Left forelimb (tissue), 1 donor: Measurements from ENCODE around the gene SIGLEC8.
"Not testable (repeated sequence)": the region's sequence is repeated elsewhere in the genome, so short reads cannot be mapped to it uniquely, and the experiment has no call there.

ENCODE experiments used
- DNase-seq: peaks from one replicate; pipeline ENCODE4 v3.0.0-alpha.2; 2018; ENCODE audit warnings: low spot score

The SIGLEC8 gene

DNA sequence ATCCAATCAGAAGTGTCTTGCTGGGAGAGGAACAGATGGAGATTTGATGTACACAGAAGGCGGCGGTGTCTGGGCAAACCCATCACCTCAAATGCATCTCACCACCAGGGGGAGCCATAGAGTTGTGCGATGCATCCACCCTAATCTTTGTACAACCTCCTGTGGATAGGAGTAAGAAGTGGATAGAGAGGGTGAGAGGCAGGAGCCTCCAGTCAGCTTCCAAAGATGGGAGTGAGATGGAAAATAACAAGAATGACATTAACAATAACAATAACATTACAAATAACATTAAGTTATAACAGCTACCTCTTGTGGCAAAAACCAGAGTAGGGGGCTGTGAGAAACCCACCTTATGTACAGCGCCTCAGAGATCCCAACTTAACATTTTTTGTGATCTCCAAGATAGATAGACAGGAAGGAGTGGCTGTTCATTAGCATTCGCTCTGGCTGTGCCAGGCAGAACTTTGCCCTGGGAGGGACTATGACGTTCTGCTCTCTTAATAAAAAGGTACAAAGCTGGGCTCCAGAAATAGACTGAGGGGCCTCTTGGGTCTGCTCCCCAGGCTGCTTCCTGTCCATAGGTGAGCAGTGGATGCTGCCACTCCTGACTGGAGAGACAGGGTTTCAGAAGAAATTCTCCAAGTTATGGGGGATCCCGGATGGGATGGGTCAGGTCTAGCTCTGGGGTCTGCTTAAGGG, 14.9 kb upstream of the SIGLEC8 start:
- DNase-seq = no peak

DNA sequence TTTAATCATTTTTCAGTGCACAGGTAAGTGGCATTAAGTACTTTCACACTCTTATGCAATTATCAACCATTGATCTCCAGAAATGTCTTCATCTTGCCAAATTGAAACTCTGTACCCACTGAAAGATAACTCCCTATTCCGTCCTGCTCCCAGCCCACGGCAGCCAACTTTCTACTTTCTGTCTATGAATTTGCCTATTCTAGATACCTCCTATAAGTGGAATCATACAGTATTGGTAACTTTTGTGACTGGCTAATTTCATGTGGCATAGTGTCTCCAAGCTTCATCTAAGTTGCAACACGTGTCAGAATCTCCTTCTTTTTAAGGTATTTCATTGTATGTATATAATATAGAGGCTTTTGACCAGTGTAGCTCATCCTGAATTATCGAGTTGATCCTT, 14.4 kb upstream of the SIGLEC8 start:
- no peak for DNase-seq

DNA sequence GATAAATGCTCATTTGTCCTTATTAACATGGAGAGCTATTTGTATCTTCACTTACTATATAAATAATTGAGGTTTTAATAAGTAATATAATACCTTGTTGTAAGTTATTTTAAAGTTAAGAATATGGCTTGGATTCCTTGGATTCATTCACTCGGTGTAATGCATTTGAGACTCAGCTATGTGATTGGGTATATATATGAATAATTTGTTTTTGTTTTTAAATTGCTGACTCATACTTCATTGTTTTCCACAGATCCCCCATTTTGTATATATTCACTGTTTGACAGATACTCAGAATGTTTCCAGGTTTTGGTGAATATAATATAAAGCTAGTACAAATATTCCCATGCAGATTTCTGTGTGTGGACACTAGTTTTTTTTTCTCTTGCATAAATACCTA, 13.3 kb upstream of the SIGLEC8 start:
- no peak for DNase-seq

- no peak for DNase-seq
Observed at GRCh38 chr19:51470966-51471365, 12.7 kb upstream of the SIGLEC8 start.

GRCh38 chr19:51469629-51470028, 11.4 kb upstream of the SIGLEC8 start:
- DNase-seq = no peak

DNA sequence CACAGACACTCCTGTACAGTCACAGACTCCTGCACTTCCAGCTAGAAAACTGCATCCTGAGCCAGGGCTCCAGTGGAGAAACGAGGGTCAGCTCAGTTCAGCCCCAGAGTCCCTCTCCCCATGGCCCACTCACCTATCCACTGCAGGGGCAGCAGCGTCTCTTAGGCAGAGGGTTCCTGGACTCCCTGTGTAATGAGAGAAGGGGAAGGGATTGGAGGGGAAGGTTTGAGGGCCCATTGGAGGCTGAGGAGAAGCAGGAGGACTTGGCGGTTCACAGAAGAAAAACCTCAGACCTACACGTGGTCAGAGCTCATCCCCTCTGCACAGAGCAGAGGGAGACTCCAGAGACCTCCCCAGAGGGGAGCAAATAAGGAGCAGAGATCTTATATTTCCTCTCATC, 10.9 kb upstream of the SIGLEC8 start:
- no peak for DNase-seq

DNA sequence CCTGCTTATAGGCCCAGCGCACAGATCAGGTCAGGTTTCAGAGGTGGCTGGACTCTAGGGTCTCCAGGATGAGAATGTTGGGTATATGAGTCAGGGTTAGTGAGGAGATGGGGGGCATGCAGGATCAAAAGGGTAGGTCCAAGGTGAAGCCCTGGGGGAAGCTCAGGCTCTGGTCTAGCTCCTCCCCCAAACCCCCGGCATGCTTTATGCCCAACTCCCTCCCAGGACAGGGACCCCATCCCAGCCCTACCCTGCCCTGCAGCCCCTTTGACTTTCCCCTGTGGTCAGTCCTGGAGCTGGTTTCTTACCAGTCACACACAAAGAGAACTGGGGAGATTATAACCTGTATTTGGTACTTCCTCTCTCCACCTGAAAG, 10.3 kb upstream of the SIGLEC8 start:
- no peak for DNase-seq

GRCh38 chr19:51467864-51468544, 9.8 kb upstream of the SIGLEC8 start:
- no peak for DNase-seq

DNA sequence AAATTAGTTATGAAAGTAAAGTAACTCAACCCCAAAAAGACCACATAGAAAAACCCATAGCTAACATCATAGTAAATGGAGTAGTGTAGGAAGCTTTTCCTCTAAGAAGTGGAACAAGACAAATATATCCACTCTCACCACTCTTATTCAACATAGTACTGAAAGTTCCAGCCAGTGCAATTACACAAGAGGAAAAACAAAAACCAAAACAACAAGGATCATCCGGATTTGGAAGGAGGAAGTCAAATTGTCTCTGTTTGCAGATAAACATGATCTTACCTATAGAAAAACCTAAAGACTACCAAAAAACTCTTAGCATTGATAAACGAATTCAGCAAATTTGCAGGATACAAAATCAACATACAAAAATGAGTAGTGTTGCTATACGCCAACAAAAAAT, 8.5 kb upstream of the SIGLEC8 start:
- DNase-seq = no peak

DNA sequence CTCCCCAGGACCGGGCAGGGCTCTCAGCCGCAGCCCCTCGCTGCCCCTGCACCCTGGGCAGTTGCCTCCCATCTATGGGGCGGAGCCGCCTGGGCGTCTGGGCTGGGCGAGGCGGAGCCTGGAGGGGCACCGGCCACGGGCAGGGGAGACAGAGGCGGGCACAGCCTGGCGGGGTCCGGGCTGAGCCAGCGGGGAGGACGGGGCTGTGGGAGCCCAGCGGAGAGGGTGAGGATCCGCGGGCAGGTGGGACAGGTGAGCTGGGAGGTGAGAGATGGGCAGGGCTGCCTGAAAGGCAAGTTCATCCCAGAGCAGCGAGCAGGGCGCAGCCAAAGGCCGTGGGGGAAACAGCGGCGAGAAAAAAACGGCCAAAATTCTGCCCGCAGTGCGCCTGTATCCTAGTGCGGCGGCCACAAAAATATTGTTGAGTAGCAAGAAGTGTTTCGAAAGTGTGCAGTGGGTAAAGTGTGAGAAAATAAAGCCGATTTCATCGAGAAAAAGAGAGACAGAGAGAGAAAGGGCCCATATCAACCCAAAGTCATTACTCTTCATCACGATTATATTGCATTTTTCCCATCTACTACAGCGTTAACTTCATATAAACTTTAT, 5.8 kb upstream of the SIGLEC8 start:
- DNase-seq = not testable (repeated sequence)

- no peak for DNase-seq
Observed at GRCh38 chr19:51462681-51463080, 4.4 kb upstream of the SIGLEC8 start.

- no peak for DNase-seq
Observed at GRCh38 chr19:51462276-51462675, 4.0 kb upstream of the SIGLEC8 start.

DNA sequence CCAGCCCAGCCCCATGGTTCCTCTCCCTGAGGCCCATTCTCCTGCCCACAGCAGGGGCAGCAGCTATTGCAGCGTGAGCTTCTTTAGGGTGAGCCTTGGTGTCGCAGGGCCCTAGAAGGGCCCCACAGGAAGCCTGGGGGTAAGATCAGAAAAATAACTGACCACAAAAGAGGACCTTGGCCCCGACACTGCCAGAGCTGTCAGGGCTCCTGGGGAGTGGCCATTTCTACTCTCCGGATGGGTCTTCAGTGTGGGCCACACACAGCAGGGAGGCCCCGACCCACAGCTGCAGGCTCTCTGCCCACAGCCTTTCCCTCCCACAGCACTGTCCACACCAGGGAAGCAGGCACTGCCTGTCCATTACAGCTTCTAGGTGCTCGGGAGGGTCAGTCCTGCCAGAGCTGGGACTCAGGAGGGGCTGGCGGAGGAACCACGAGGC, 3.5 kb upstream of the SIGLEC8 start:
- no peak for DNase-seq

DNA sequence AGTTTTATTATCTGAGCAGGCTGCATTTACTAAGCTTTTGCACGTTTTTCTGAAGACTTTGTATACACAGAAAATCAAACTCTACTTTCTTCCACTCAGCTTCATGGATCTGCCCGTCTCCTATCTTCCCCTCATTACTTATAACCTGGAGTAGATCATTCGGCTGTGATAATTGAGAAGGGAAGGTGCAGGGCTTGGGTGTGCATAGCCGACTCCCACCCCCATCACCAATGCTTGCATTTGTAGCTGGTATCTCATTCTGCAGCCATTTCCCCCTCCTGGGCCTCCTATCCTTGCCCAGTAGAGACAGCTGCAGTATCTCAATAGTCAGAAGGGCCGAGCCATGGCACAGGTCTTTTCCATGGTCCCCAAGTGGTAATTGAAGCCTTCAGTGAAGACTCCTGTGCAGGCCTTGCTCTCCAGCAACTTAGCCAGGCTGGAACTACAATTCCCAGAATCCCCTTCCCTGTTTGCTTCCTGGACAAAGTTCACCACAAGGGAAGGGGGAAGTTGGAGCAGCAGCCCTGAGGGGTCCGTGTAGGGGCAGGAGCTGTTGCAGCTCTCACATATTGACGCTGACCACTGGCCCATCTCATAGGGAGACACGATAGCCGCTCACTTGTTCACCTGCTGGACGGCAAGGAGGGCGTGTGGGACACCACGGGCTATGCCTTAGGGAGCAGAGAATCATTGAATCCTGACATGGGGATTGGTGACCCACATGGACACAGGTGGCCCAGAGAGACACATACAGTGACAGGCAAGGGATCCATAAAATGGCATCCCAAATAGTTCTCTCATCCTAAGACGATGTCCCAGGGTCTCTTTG, 2.1 kb upstream of the SIGLEC8 start:
- DNase-seq = no peak

DNA sequence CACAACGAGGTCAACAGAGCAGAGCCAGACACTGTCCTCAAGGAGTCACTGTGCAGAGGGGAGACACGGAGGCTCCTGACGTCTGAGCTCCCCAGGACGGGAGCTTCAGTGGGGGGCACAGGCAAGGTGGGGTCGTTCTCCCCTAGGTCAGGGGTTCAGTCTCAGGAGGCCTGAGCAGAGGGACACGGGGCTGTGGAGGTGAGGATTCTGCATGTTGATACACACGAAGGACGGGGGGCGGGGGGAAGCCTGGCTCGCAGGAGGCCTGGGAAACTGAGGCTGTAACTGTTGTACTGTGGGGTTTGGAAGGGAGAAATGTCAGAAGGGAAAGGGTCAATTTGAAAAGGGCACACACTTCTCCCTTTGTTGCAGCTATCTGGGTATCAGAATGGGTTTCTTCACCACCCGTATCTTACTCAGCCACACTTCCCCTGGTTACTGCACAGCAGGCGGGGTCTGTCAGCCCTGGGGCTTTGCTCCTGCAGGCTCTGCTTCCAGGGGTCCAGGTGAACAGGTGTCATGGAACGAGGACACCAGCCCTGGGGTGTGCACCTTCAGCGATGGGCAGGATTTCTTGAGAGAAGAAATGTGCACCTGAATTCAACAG, 748 bp upstream of the SIGLEC8 start:
- no peak for DNase-seq

DNA sequence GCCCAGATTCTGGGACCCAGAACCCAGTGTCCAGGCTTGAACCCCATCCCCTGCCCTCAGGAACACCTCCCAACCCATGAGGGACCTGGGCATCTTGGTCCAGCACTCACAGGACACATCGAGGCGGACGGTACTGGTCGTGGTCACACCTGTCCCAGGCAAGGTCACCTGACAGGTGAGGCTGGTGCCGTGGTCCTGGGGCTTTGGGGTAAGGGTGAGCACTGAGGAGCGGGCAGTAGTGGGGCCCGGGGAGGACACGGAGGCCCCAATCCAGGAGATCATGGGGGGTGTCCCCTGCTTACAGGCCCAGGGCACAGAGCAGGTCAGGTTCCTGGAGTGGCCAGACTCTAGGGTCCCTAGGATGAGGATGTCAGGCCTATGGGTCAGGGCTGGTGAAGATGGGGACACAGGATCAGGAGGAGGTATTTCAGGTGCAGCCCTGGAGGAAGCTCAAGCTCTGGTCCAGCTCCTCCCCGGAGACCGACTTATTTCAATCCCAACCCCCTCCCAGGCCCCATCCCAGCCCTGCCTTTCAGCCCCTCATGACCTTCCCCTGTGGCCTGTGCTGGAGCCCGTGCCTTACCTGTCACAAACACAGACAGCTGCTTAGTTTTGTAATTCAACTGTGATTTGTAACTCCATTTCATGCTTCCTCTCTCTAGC, 772 bp downstream of the SIGLEC8 start:
- no peak for DNase-seq

- DNase-seq = no peak
Observed at GRCh38 chr19:51456541-51457290, 1.5 kb downstream of the SIGLEC8 start.

- no peak for DNase-seq
Observed at GRCh38 chr19:51450730-51451307, 7.4 kb downstream of the SIGLEC8 start.

GRCh38 chr19:51448411-51449016, 9.7 kb downstream of the SIGLEC8 start:
- no peak for DNase-seq

DNA sequence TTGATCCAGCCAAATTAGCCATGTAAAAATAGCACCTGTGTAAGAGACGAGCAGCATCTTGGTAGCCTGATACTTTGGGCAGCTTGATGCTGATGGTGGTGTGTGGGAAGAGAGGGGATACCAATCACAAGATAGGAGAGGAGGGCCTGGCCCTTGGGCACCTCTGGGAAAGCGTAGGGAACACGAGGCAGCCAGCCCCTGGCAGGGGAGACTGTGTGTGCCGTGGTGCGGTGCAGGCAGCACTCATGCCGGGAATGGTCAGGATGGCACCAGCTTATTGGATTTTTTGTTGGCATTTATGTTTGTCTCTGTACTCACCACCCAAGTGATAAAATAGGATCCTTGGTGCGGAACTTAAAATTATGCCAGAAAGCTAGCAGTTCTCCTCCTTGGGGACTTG, 10.2 kb downstream of the SIGLEC8 start:
- DNase-seq = no peak
